HEK293 (cell line): ENCODE results near the gene FIP1L1.

ENCODE experiments used
- CTCF ChIA-PET: fragments of 350-600 bp; formaldehyde crosslinking; extraction: SDS; loops from one replicate; lab custom pipeline; 2021; ENCODE audit warnings: antibody characterized with exemption; lab: Yijun Ruan, JAX
- POLR2A ChIA-PET: fragments of 300-600 bp; formaldehyde crosslinking; extraction: SDS; loops from one replicate; lab custom pipeline; 2020; ENCODE audit warnings: antibody characterized with exemption, inconsistent platforms; lab: Yijun Ruan, JAX
- H3K27ac ChIP-seq: fragments of 200-500 bp; sonication (Bioruptor generic); 2 replicates; pipeline ENCODE4 v1.5.1; 2014; ENCODE audit warnings: low read depth, low read length, control low read depth, inconsistent platforms; ENCODE audit errors: extremely low read depth
- H3K36me3 ChIP-seq, 2 experiments: fragments of 200-500 bp in 1 of 2; sonication (Bioruptor generic) in 1 of 2; 1 replicate in 1 of 2; 2 replicates in 1 of 2; pipeline ENCODE4 v1.5.1; 2014 to 2017; ENCODE audit warnings: inconsistent platforms in 2 of 2, low read length in 2 of 2; ENCODE audit not compliant: control insufficient read depth in 2 of 2, insufficient read depth in 1 of 2
- H3K4me1 ChIP-seq: fragments of 200-500 bp; sonication (Bioruptor generic); 2 replicates; pipeline ENCODE4 v1.5.1; 2014; ENCODE audit warnings: mild to moderate bottlenecking, low read length, inconsistent platforms; ENCODE audit not compliant: control insufficient read depth, insufficient read depth
- H3K4me3 ChIP-seq: 2 replicates; pipeline ENCODE4 v1.5.1; 2011; ENCODE audit warnings: low read depth, mild to moderate bottlenecking, control low read depth, low read length, moderate library complexity
- H3K9me3 ChIP-seq: fragments of 200-500 bp; sonication (Bioruptor generic); 2 replicates; pipeline ENCODE4 v1.5.1; 2014; ENCODE audit warnings: low read depth, low read length, inconsistent platforms; ENCODE audit not compliant: control insufficient read depth, insufficient read depth
- GLI4 ChIP-seq: fragments of 450-650 bp; formaldehyde crosslinking; IDR thresholded peaks from 2 replicates; pipeline ENCODE4 v1.5.1; 2016; ENCODE audit warnings: missing biosample characterization, missing genetic modification characterization
- KLF16 ChIP-seq: fragments of 450-650 bp; formaldehyde crosslinking; IDR thresholded peaks from 2 replicates; pipeline ENCODE4 v1.5.1; 2017; ENCODE audit warnings: missing biosample characterization, missing genetic modification characterization
- SP2 ChIP-seq: fragments of 450-650 bp; formaldehyde crosslinking; IDR thresholded peaks from 2 replicates; pipeline ENCODE4 v1.5.1; 2016; ENCODE audit warnings: missing biosample characterization, missing genetic modification characterization
- ZBTB17 ChIP-seq: fragments of 450-650 bp; formaldehyde crosslinking; IDR thresholded peaks from 2 replicates; pipeline ENCODE4 v1.5.1; 2016; ENCODE audit warnings: missing biosample characterization, missing genetic modification characterization
- ZBTB7A ChIP-seq: fragments of 450-650 bp; formaldehyde crosslinking; IDR thresholded peaks from 2 replicates; pipeline ENCODE4 v1.5.1; 2016; ENCODE audit warnings: low read depth, missing biosample characterization, missing genetic modification characterization
- ZNF132 ChIP-seq: fragments of 450-650 bp; formaldehyde crosslinking; IDR thresholded peaks from 2 replicates; pipeline ENCODE4 v1.5.1; 2017; ENCODE audit warnings: missing biosample characterization, missing genetic modification characterization, borderline replicate concordance
- ZNF140 ChIP-seq: fragments of 450-650 bp; formaldehyde crosslinking; IDR thresholded peaks from 2 replicates; pipeline ENCODE4 v1.5.1; 2016; ENCODE audit warnings: missing biosample characterization, missing genetic modification characterization
- ZNF157 ChIP-seq: fragments of 450-650 bp; formaldehyde crosslinking; IDR thresholded peaks from 2 replicates; pipeline ENCODE4 v1.5.1; 2016; ENCODE audit warnings: missing biosample characterization, missing genetic modification characterization
- ZNF2 ChIP-seq: fragments of 450-650 bp; formaldehyde crosslinking; IDR thresholded peaks from 2 replicates; pipeline ENCODE4 v1.5.1; 2016; ENCODE audit warnings: missing biosample characterization, missing genetic modification characterization
- ZNF335 ChIP-seq: fragments of 450-650 bp; formaldehyde crosslinking; conservative IDR thresholded peaks from 2 replicates; pipeline ENCODE4 v1.5.1; 2016; ENCODE audit warnings: missing biosample characterization, missing genetic modification characterization
- TF ChIP-seq, protein P1 (sequence below): fragments of 450-650 bp; formaldehyde crosslinking; IDR thresholded peaks from 2 replicates; pipeline ENCODE4 v1.5.1; 2016; ENCODE audit warnings: missing biosample characterization, missing genetic modification characterization, low read depth
- TF ChIP-seq, protein P2 (sequence below): fragments of 450-650 bp; formaldehyde crosslinking; IDR thresholded peaks from 2 replicates; pipeline ENCODE4 v1.5.1; 2017; ENCODE audit warnings: missing biosample characterization, missing genetic modification characterization
- TF ChIP-seq, protein P3 (sequence below): sonication (generic); formaldehyde crosslinking; IDR thresholded peaks from 2 replicates; pipeline ENCODE4 v1.8.1; 2022; ENCODE audit warnings: mild to moderate bottlenecking, moderate library complexity, missing genetic modification reagents
- TF ChIP-seq, protein P4 (sequence below): fragments of 450-650 bp; formaldehyde crosslinking; IDR thresholded peaks from 2 replicates; pipeline ENCODE4 v1.5.1; 2016; ENCODE audit warnings: missing biosample characterization, missing genetic modification characterization
- TF ChIP-seq, protein P5 (sequence below): fragments of 450-650 bp; formaldehyde crosslinking; IDR thresholded peaks from 2 replicates; pipeline ENCODE4 v1.5.1; 2016; ENCODE audit warnings: missing biosample characterization, missing genetic modification characterization

FIP1L1 gene

DNA sequence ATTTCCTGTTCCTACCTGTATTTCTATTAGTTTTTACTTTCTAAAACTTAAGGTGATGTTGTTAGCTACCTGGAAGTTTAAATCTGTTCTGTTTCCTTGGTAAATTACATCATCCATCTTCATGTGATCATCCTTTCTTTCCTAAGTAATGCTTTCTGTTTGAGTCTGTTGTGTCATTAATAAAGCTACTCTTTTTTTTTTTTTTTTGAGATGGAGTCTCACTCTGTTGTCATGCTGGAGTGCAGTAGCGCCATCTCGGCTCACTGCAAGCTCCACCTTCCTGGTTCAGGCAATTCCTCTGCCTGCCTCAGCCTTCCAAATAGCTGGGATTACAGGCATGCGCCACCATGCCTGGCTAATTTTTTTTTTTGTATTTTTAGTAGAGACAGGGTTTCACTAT, 73.3 kb downstream of the FIP1L1 start:
- ChIA-PET CTCF (interaction anchor here (0.6 to 0.8 kb wide), 3 partner anchors 27 to 816 kb away, joined by 3 to 5 read pairs (median 4); no protein-coding TSS in a partner anchor), POLR2A (no interaction called here)
- no peaks in the 10 kb centered on the region for H3K9me3 ChIP-seq
- no peaks in the 10 kb centered on the region for H3K4me1 ChIP-seq
- peaks cover 3 to 39% of the 10 kb centered on the region in 2 experiments; a peak in 2 of 3 replicates for H3K36me3 ChIP-seq
- TF ChIP-seq, protein P1, sequence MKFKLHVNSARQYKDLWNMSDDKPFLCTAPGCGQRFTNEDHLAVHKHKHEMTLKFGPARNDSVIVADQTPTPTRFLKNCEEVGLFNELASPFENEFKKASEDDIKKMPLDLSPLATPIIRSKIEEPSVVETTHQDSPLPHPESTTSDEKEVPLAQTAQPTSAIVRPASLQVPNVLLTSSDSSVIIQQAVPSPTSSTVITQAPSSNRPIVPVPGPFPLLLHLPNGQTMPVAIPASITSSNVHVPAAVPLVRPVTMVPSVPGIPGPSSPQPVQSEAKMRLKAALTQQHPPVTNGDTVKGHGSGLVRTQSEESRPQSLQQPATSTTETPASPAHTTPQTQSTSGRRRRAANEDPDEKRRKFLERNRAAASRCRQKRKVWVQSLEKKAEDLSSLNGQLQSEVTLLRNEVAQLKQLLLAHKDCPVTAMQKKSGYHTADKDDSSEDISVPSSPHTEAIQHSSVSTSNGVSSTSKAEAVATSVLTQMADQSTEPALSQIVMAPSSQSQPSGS = peak; percentile 33; the same call in 1 of the 2 replicates
- TF ChIP-seq, protein P2, sequence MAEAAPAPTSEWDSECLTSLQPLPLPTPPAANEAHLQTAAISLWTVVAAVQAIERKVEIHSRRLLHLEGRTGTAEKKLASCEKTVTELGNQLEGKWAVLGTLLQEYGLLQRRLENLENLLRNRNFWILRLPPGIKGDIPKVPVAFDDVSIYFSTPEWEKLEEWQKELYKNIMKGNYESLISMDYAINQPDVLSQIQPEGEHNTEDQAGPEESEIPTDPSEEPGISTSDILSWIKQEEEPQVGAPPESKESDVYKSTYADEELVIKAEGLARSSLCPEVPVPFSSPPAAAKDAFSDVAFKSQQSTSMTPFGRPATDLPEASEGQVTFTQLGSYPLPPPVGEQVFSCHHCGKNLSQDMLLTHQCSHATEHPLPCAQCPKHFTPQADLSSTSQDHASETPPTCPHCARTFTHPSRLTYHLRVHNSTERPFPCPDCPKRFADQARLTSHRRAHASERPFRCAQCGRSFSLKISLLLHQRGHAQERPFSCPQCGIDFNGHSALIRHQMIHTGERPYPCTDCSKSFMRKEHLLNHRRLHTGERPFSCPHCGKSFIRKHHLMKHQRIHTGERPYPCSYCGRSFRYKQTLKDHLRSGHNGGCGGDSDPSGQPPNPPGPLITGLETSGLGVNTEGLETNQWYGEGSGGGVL = no peak
- no peak overlapping the region for H3K4me3 ChIP-seq
- no peak overlapping the region for H3K27ac ChIP-seq

DNA sequence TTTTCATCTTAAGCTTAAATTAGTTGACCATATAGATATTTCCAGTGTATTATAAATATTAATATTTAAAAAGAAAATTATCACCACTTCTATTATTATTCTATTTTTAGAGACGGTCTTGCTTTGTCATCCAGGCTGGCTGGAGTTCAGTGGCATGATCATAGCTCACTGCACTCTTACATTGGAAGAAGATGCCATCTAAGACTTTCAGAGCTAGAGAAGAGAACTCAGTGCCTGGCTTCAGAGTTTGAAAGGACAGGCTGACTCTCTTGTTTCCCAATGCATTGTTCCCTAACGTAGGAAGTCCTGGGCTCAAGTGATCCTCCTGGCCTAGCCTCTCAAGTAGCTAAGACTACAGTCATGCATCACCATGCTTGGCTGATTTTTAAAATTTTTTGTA, 75.9 kb downstream of the FIP1L1 start:
- H3K9me3 ChIP-seq = no peaks in the 10 kb centered on the region
- no peak for TF ChIP-seq ZNF335
- no peak for TF ChIP-seq KLF16 (tag by site-specific recombination)
- TF ChIP-seq ZBTB17 = no peak
- no peak for TF ChIP-seq ZNF132
- no peak for TF ChIP-seq GLI4 (tag by site-specific recombination)
- no peak for TF ChIP-seq ZNF157 (tag by site-specific recombination)
- TF ChIP-seq, protein P3, sequence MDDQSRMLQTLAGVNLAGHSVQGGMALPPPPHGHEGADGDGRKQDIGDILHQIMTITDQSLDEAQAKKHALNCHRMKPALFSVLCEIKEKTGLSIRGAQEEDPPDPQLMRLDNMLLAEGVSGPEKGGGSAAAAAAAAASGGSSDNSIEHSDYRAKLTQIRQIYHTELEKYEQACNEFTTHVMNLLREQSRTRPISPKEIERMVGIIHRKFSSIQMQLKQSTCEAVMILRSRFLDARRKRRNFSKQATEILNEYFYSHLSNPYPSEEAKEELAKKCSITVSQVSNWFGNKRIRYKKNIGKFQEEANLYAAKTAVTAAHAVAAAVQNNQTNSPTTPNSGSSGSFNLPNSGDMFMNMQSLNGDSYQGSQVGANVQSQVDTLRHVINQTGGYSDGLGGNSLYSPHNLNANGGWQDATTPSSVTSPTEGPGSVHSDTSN (CRISPR knock-in tag) = no peak
- TF ChIP-seq, protein P4, sequence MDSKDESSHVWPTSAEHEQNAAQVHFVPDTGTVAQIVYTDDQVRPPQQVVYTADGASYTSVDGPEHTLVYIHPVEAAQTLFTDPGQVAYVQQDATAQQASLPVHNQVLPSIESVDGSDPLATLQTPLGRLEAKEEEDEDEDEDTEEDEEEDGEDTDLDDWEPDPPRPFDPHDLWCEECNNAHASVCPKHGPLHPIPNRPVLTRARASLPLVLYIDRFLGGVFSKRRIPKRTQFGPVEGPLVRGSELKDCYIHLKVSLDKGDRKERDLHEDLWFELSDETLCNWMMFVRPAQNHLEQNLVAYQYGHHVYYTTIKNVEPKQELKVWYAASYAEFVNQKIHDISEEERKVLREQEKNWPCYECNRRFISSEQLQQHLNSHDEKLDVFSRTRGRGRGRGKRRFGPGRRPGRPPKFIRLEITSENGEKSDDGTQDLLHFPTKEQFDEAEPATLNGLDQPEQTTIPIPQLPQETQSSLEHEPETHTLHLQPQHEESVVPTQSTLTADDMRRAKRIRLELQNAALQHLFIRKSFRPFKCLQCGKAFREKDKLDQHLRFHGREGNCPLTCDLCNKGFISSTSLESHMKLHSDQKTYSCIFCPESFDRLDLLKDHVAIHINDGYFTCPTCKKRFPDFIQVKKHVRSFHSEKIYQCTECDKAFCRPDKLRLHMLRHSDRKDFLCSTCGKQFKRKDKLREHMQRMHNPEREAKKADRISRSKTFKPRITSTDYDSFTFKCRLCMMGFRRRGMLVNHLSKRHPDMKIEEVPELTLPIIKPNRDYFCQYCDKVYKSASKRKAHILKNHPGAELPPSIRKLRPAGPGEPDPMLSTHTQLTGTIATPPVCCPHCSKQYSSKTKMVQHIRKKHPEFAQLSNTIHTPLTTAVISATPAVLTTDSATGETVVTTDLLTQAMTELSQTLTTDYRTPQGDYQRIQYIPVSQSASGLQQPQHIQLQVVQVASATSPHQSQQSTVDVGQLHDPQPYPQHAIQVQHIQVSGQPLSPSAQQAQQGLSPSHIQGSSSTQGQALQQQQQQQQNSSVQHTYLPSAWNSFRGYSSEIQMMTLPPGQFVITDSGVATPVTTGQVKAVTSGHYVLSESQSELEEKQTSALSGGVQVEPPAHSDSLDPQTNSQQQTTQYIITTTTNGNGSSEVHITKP (tag by site-specific recombination) = no peak
- TF ChIP-seq SP2 (tag by site-specific recombination) = no peak
- no peak for TF ChIP-seq ZNF2 (tag by site-specific recombination)
- TF ChIP-seq, protein P5, sequence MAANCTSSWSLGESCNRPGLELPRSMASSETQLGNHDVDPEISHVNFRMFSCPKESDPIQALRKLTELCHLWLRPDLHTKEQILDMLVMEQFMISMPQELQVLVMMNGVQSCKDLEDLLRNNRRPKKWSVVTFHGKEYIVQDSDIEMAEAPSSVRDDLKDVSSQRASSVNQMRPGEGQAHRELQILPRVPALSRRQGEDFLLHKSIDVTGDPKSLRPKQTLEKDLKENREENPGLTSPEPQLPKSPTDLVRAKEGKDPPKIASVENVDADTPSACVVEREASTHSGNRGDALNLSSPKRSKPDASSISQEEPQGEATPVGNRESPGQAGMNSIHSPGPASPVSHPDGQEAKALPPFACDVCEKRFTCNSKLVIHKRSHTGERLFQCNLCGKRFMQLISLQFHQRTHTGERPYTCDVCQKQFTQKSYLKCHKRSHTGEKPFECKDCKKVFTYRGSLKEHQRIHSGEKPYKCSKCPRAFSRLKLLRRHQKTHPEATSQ (tag by site-specific recombination) = no peak
- TF ChIP-seq ZNF140 = no peak
- no peak for TF ChIP-seq ZBTB7A (tag by site-specific recombination)
- H3K4me1 ChIP-seq = no peaks in the 10 kb centered on the region
- H3K36me3 ChIP-seq = peaks cover 3 to 48% of the 10 kb centered on the region in 2 experiments
- ChIA-PET CTCF (no interaction called here), POLR2A (no interaction called here)
- H3K4me3 ChIP-seq = no peak overlapping the region
- H3K27ac ChIP-seq = no peak overlapping the region
